Measurements from ENCODE around the gene IFT74.

The IFT74 gene

GRCh38 chr9:26955921-26956859 is at the start of gene IFT74:
Gene IFT74, plus strand, starts transcription at chr9:26956412. Its CDS starts 5,556 bp downstream, at chr9:26961968.
- DNase-seq: peak; percentile 92

- DNase-seq: no peak
Observed at GRCh38 chr9:26913138-26913668, 43.0 kb upstream of the IFT74 start.

- DNase-seq: no peak
Observed at GRCh38 chr9:26919698-26920097, 36.5 kb upstream of the IFT74 start.

GRCh38 chr9:26925609-26926008 is 30.6 kb upstream of the IFT74 start:
- no peak for DNase-seq

- DNase-seq: no peak
Observed at GRCh38 chr9:26928902-26929495, 27.2 kb upstream of the IFT74 start.

GRCh38 chr9:26935847-26936246 is 20.4 kb upstream of the IFT74 start:
- no peak for DNase-seq

- no peak for DNase-seq
Observed at GRCh38 chr9:26937816-26938371, 18.3 kb upstream of the IFT74 start.

GRCh38 chr9:26939955-26940711 is 16.1 kb upstream of the IFT74 start:
- no peak for DNase-seq

- DNase-seq: no peak
Observed at GRCh38 chr9:26940779-26941178, 15.4 kb upstream of the IFT74 start.

- DNase-seq: no peak
Observed at GRCh38 chr9:26945591-26945990, 10.6 kb upstream of the IFT74 start.

GRCh38 chr9:26946753-26947727 is 9.2 kb upstream of the IFT74 start, which contains the start of gene PLAA:
Gene PLAA, minus strand, starts transcription at chr9:26947242. Its CDS starts 197 bp downstream, at chr9:26947045.
- peak; percentile 70 for DNase-seq

GRCh38 chr9:26947736-26948135 is 8.5 kb upstream of the IFT74 start:
- no peak for DNase-seq

GRCh38 chr9:26949637-26950069 is 6.6 kb upstream of the IFT74 start:
- peak; percentile 34 for DNase-seq

- no peak for DNase-seq
Observed at GRCh38 chr9:26950521-26950920, 5.7 kb upstream of the IFT74 start.

- DNase-seq: no peak
Observed at GRCh38 chr9:26951794-26952193, 4.4 kb upstream of the IFT74 start.

- peak; percentile 19 for DNase-seq
Observed at GRCh38 chr9:26954050-26954508, 2.1 kb upstream of the IFT74 start.

GRCh38 chr9:26955222-26955903 is 849 bp upstream of the IFT74 start:
- DNase-seq: peak; percentile 35

GRCh38 chr9:26956860-26957233 is 635 bp downstream of the IFT74 start:
- DNase-seq: no peak

GRCh38 chr9:26971721-26972120 is 15.5 kb downstream of the IFT74 start:
- DNase-seq: no peak

GRCh38 chr9:26973989-26974388 is 17.8 kb downstream of the IFT74 start:
- DNase-seq: no peak

- no peak for DNase-seq
Observed at GRCh38 chr9:26974927-26975326, 18.7 kb downstream of the IFT74 start.

All from GF-D8 (cell line).